Testis (tissue), 3 donors: ENCODE measurements around the gene LELP1. TPM values are rescaled to one million over a fixed set of nuclear protein-coding genes. Genes with fewer than 3 reads are reported as not detected.

Source experiments
- DNase-seq: peaks from one replicate; pipeline ENCODE4 v3.0.0-alpha.2; 2019
- H3K27ac ChIP-seq, 2 donors: fragments of 200-600 bp; sonication (generic); one replicate each; pipeline ENCODE4 v1.5.1; 2019
- H3K27me3 ChIP-seq: fragments of 200-600 bp; sonication (generic); one replicate; pipeline ENCODE4 v1.5.1; 2019
- H3K36me3 ChIP-seq: fragments of 200-600 bp; sonication (generic); one replicate; pipeline ENCODE4 v1.5.1; 2017; ENCODE audit warnings: low read depth; ENCODE audit errors: missing control alignments
- H3K4me1 ChIP-seq: fragments of 200-600 bp; sonication (generic); one replicate; pipeline ENCODE4 v1.5.1; 2019
- H3K4me3 ChIP-seq, 2 donors: fragments of 200-600 bp; sonication (generic); one replicate each; pipeline ENCODE4 v1.5.1; 2017 to 2019
- H3K9me3 ChIP-seq: fragments of 200-600 bp; sonication (generic); one replicate; pipeline ENCODE4 v1.5.1; 2017
- CTCF ChIP-seq, 3 experiments: fragments of 450-650 bp in 2 of 3; fragments of 200-600 bp in 1 of 3; sonication (generic) in 1 of 3; IDR thresholded peaks; one replicate each; pipeline ENCODE4 v1.5.1; 2016 to 2019; ENCODE audit warnings: antibody characterized with exemption in 3 of 3, mild to moderate bottlenecking in 2 of 3, moderate library complexity in 1 of 3
- POLR2A ChIP-seq: fragments of 450-650 bp; IDR thresholded peaks from one replicate; pipeline ENCODE4 v1.6.1; 2017; ENCODE audit warnings: antibody characterized with exemption, mild to moderate bottlenecking, moderate library complexity
- WGBS, 2 donors: methylation state at CpG; one replicate each; pipeline ENCODE4 v1.1.5; 2018; 5-methylcytosine and 5-hydroxymethylcytosine counted together
- intact Hi-C: fragments of 100-400 bp; cut with DNase I; formaldehyde crosslinking; loops from one replicate; pipeline ENCODE4 v1.15.1; 2023; ENCODE audit warnings: low total_unique reads
- polyA plus RNA-seq: library from polyadenylated mRNA; stranded (reverse); fragments of 350-450 nt; fragmentation: Illumina TruSeq; extraction: RNeasy Lipid Tissue Mini Kit (QIAGEN cat#74804); gene quantifications from one replicate; pipeline ENCODE4 v1.2.3, GENCODE V29; 2014; ENCODE audit warnings: low read depth, low replicate concordance; ENCODE audit not compliant: insufficient read depth
- total RNA-seq, 2 donors: library from RNA; depleted of rRNA; stranded (reverse); fragments of >200 nt; gene quantifications; one replicate each; pipeline ENCODE4 v1.2.3, GENCODE V29; 2016

LELP1 gene
- total and polyA plus RNA-seq, 3 donors from 2014 or later, result 124 to 847 (median 467) TPM

GRCh38 chr1:153232553-153232952 is 29.3 kb downstream of the LELP1 start:
- no peaks in the 10 kb centered on the region for H3K27me3 ChIP-seq
- H3K27ac ChIP-seq, result no peak overlapping the region
- 60 to 71% methylated on average over 1 to 3 of the region's 3 CpGs for WGBS, 2 donors
- no peak for DNase-seq
- no peak overlapping the region for H3K4me3 ChIP-seq
- no peak for TF ChIP-seq POLR2A
- TF ChIP-seq CTCF (IDR thresholded peaks at IDR 0.05), result no peak
- H3K4me1 ChIP-seq, result no peaks in the 10 kb centered on the region
- no peaks in the 10 kb centered on the region for H3K36me3 ChIP-seq
- H3K9me3 ChIP-seq, result no peaks in the 10 kb centered on the region
- intact Hi-C loops, result no loop called here

DNA sequence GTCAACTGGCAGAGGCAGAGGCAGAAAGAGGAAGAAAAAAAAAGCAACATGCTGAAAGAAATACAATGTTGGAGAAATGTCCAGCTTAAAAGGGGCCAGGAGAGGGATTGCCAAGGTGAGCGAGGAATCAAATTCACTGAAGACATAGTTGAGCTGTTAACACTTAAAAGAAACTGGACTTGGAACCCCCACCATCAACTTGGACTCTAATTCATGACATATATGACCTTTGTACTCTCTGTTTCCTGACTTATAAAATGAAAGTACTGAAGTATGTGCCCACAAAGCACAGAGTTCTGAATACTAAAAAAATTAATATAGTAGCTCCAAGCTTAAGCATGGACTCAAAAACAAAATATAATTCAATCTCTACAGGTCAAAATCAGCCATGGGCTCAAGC is 30.2 kb downstream of the LELP1 start:
- no peak for TF ChIP-seq CTCF (IDR thresholded peaks at IDR 0.05)
- no peak for TF ChIP-seq POLR2A
- WGBS, 2 donors, result 73 to 86% methylated on average over 1 of the region's 1 CpG
- Histone ChIP-seq H3K36me3 (no peaks in the 10 kb centered on the region), H3K4me3 (no peak overlapping the region), H3K27me3 (no peaks in the 10 kb centered on the region), H3K9me3 (no peaks in the 10 kb centered on the region), H3K4me1 (no peaks in the 10 kb centered on the region), H3K27ac (no peak overlapping the region)
- intact Hi-C loops, result no loop called here
- DNase-seq, result no peak

GRCh38 chr1:153238527-153238926 is 35.3 kb downstream of the LELP1 start:
- WGBS, 2 donors, result 42 to 58% methylated on average over 2 of the region's 2 CpGs
- Histone ChIP-seq H3K27me3 (no peaks in the 10 kb centered on the region), H3K36me3 (no peaks in the 10 kb centered on the region), H3K4me1 (no peaks in the 10 kb centered on the region), H3K27ac (no peak overlapping the region), H3K4me3 (no peak overlapping the region), H3K9me3 (no peaks in the 10 kb centered on the region)
- intact Hi-C loops, result no loop called here
- no peak for DNase-seq
- no peak for TF ChIP-seq CTCF (IDR thresholded peaks at IDR 0.05)

GRCh38 chr1:153242160-153242559 is 38.9 kb downstream of the LELP1 start:
- H3K27ac ChIP-seq, result no peak overlapping the region
- TF ChIP-seq CTCF (IDR thresholded peaks at IDR 0.05) (no peak), POLR2A (no peak)
- no peaks in the 10 kb centered on the region for H3K36me3 ChIP-seq
- H3K9me3 ChIP-seq, result no peaks in the 10 kb centered on the region
- intact Hi-C loops, result no loop called here
- DNase-seq, result no peak
- no peak overlapping the region for H3K4me3 ChIP-seq
- H3K27me3 ChIP-seq, result no peaks in the 10 kb centered on the region
- WGBS, 2 donors, result 88 to 90% methylated on average over 1 of the region's 1 CpG
- no peaks in the 10 kb centered on the region for H3K4me1 ChIP-seq

DNA sequence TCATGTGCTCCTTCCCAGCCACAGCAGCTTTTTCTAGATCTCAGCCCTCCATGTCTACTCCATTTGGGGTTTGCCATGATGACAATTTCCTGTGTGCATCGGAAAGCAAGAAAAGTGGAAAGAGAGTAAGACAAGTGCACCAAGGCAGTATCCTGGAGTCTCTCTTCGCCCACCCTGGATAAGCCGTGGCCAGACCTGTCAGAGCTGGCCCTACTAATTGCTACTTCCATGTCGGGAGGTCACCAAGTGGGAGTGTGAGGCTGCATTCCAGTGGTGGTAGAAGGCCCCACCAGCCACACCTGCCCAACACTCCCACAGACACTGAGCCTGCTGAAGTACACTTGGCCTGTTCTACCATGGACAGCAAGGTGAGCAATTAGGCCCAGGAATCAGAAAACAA is 42.2 kb downstream of the LELP1 start:
- no peaks in the 10 kb centered on the region for H3K4me1 ChIP-seq
- intact Hi-C loops, result no loop called here
- TF ChIP-seq CTCF (IDR thresholded peaks at IDR 0.05) (no peak), POLR2A (no peak)
- H3K27me3 ChIP-seq, result no peaks in the 10 kb centered on the region
- H3K4me3 ChIP-seq, result no peak overlapping the region
- H3K9me3 ChIP-seq, result no peaks in the 10 kb centered on the region
- H3K27ac ChIP-seq, result no peak overlapping the region
- 55 to 69% methylated on average over 4 of the region's 4 CpGs for whole genome bisulfite sequencing, 2 donors
- no peaks in the 10 kb centered on the region for H3K36me3 ChIP-seq
- DNase-seq, result no peak
